ENCODE results near the gene CFAP46.

GRCh38 chr10:132907821-132908620, 34.3 kb downstream of the CFAP46 start:
- TF ChIP-seq EZH2 (IDR thresholded peaks at IDR 0.05; ENCODE audit: borderline replicate concordance, insufficient read depth, low read length, poor library complexity, severe bottlenecking) (no peak), CTCF (IDR thresholded peaks at IDR 0.05; ENCODE audit: poor library complexity, severe bottlenecking) (no peak), POLR2AphosphoS5 (IDR thresholded peaks at IDR 0.05) (no peak), EP300 (conservative IDR thresholded peaks at IDR 0.05; ENCODE audit: poor library complexity, severe bottlenecking) (no peak), RAD21 (conservative IDR thresholded peaks at IDR 0.05) (no peak), TAF1 (IDR thresholded peaks at IDR 0.05; ENCODE audit: low read depth) (no peak), SMC3 (conservative IDR thresholded peaks at IDR 0.05; ENCODE audit: poor library complexity) (no peak), REST (IDR thresholded peaks at IDR 0.05; ENCODE audit: borderline replicate concordance) (no peak)

Data from neural cell (in vitro differentiated cells).